ENCODE results near the gene FURIN.

The FURIN gene

DNA sequence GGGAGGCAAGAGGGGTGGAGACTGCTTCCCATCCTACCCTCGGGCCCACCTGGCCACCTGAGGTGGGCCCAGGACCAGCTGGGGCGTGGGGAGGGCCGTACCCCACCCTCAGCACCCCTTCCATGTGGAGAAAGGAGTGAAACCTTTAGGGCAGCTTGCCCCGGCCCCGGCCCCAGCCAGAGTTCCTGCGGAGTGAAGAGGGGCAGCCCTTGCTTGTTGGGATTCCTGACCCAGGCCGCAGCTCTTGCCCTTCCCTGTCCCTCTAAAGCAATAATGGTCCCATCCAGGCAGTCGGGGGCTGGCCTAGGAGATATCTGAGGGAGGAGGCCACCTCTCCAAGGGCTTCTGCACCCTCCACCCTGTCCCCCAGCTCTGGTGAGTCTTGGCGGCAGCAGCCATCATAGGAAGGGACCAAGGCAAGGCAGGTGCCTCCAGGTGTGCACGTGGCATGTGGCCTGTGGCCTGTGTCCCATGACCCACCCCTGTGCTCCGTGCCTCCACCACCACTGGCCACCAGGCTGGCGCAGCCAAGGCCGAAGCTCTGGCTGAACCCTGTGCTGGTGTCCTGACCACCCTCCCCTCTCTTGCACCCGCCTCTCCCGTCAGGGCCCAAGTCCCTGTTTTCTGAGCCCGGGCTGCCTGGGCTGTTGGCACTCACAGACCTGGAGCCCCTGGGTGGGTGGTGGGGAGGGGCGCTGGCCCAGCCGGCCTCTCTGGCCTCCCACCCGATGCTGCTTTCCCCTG is 13.8 kb downstream of the FURIN start:
- TF ChIP-seq, protein P1, sequence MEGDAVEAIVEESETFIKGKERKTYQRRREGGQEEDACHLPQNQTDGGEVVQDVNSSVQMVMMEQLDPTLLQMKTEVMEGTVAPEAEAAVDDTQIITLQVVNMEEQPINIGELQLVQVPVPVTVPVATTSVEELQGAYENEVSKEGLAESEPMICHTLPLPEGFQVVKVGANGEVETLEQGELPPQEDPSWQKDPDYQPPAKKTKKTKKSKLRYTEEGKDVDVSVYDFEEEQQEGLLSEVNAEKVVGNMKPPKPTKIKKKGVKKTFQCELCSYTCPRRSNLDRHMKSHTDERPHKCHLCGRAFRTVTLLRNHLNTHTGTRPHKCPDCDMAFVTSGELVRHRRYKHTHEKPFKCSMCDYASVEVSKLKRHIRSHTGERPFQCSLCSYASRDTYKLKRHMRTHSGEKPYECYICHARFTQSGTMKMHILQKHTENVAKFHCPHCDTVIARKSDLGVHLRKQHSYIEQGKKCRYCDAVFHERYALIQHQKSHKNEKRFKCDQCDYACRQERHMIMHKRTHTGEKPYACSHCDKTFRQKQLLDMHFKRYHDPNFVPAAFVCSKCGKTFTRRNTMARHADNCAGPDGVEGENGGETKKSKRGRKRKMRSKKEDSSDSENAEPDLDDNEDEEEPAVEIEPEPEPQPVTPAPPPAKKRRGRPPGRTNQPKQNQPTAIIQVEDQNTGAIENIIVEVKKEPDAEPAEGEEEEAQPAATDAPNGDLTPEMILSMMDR (IDR thresholded peaks at IDR 0.05; ENCODE audit: low read depth, low read length): no peak
- H3K27me3 ChIP-seq: no peaks in the 10 kb centered on the region
- H3K4me3 ChIP-seq (ENCODE audit: low read depth, low read length): no peak overlapping the region
- no peak for DNase-seq
- H3K9me3 ChIP-seq: no peaks in the 10 kb centered on the region
- no peaks in the 10 kb centered on the region for H3K4me1 ChIP-seq
- H3K36me3 ChIP-seq: peaks cover 11% of the 10 kb centered on the region

DNA sequence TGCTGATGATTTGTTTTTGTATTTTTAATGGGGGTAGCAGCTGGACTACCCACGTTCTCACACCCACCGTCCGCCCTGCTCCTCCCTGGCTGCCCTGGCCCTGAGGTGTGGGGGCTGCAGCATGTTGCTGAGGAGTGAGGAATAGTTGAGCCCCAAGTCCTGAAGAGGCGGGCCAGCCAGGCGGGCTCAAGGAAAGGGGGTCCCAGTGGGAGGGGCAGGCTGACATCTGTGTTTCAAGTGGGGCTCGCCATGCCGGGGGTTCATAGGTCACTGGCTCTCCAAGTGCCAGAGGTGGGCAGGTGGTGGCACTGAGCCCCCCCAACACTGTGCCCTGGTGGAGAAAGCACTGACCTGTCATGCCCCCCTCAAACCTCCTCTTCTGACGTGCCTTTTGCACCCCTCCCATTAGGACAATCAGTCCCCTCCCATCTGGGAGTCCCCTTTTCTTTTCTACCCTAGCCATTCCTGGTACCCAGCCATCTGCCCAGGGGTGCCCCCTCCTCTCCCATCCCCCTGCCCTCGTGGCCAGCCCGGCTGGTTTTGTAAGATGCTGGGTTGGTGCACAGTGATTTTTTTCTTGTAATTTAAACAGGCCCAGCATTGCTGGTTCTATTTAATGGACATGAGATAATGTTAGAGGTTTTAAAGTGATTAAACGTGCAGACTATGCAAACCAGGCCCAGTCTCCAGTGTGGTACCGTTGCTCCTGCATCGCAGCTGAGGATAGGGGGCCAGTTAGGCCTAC is 14.6 kb downstream of the FURIN start:
- Histone ChIP-seq H3K4me1 (no peaks in the 10 kb centered on the region), H3K4me3 (ENCODE audit: low read depth, low read length) (no peak overlapping the region), H3K36me3 (peaks cover 10% of the 10 kb centered on the region), H3K9me3 (no peaks in the 10 kb centered on the region), H3K27me3 (no peaks in the 10 kb centered on the region)
- DNase-seq: no peak
- TF ChIP-seq, protein P1 (IDR thresholded peaks at IDR 0.05; ENCODE audit: low read depth, low read length): no peak

DNA sequence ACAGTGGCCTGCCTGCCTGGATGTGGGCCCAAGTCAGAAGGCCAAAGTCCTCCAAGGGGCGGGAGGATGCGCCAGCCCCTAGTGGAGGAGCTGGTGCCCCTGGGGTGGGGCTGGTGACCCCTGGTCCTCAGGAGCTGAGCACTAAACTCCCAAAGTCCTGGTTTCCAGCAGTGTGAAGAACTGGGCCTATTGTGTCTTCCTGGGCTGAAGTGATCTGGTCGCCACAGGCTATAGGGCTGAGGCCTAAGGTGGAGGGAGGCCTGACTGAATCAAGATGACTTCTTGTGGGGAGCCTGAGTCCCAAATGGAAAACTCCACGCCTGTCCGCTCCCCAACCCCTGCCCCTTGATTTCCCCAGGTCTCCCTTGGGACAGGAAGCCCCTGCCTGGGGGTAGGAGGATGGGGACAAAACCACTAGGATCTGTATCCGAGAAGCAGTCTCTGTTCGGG is 15.2 kb downstream of the FURIN start:
- Histone ChIP-seq H3K4me3 (ENCODE audit: low read depth, low read length) (no peak overlapping the region), H3K4me1 (no peaks in the 10 kb centered on the region)

DNA sequence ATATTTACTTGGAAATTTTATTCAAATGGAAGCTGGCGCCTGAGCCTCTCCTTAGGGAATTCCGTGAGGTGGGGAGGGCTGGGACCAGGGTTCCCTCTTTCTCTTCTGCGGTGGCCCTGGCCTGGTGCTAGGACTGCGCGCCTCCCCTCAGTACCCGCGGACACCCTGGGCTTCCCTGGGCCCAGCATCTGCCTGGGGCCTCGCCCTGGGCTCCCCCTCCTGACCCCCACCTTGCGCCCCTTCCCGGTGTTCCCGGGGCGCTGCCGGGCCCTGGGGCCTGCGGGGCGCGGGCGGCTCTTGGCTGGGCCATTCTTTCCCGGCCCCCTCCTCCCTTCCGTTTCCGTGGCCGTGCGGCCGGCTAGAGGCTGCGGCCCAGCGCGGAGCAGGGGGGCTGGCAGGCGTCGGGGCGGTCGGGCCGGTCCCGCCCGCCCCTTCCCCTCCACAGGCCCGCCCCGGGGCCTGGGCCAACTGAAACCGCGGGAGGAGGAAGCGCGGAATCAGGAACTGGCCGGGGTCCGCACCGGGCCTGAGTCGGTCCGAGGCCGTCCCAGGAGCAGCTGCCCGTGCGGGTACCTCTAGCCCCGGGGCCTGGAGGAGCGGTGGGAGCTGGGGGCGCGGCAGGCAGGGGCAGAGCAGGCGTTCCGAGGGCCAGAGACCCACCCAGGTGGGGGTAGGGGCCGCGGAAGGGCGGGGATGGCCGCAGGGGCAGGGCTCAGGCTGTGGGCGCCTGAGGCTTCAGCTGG is 15.8 kb downstream of the FURIN start, which contains the start of gene FES:
TSS of gene FES (plus strand) at position 529 of the 743 bp plus-strand sequence. CDS start 542 bp downstream, outside the sequence.
- H3K4me3 ChIP-seq (ENCODE audit: low read depth, low read length): no peak within 1 kb of the TSS
- no peaks in the 10 kb centered on the region for H3K4me1 ChIP-seq
- no peaks in the 10 kb centered on the region for H3K27me3 ChIP-seq
- TF ChIP-seq, protein P1 (IDR thresholded peaks at IDR 0.05; ENCODE audit: low read depth, low read length): no peak
- H3K9me3 ChIP-seq: no peaks in the 10 kb centered on the region
- DNase-seq: no peak
- peaks cover 6% of the 10 kb centered on the region for H3K36me3 ChIP-seq

More for the DNA sequence above, 15.2 kb downstream of the FURIN start:
- Histone ChIP-seq H3K27me3 (no peaks in the 10 kb centered on the region), H3K36me3 (peaks cover 6% of the 10 kb centered on the region), H3K9me3 (no peaks in the 10 kb centered on the region)
- DNase-seq: no peak
- TF ChIP-seq, protein P1 (IDR thresholded peaks at IDR 0.05; ENCODE audit: low read depth, low read length): no peak

DNA sequence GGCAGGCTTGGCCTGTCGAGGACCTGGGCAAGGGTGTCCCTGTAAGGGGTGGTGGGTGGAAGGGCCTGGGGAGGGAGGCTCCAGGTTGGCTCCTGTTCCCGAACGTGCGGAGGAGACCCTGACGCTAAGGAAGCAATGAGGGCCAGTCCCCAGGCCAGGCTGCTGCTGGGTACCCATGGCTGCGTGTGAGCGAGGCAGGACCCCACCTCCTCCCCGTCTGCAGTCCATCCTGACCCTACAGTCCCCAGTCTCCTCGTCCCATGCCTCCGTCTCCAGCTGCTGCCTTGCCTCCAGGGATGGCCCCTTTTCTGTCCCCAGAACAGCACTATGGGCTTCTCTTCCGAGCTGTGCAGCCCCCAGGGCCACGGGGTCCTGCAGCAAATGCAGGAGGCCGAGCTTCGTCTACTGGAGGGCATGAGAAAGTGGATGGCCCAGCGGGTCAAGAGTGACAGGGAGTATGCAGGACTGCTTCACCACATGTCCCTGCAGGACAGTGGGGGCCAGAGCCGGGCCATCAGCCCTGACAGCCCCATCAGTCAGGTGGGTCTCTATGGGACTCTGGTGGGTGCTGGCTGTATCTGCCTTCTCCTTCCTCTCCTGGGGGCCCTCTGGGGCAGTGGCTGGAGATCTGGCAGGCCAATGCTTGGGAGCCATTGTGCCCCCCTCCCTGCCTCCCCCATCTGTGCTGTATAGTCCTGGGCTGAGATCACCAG is 16.5 kb downstream of the FURIN start:
- H3K4me1 ChIP-seq: no peaks in the 10 kb centered on the region

More for the DNA sequence above, 16.5 kb downstream of the FURIN start:
- no peaks in the 10 kb centered on the region for H3K27me3 ChIP-seq
- TF ChIP-seq, protein P1 (IDR thresholded peaks at IDR 0.05; ENCODE audit: low read depth, low read length): no peak
- peaks cover 2% of the 10 kb centered on the region for H3K36me3 ChIP-seq
- no peaks in the 10 kb centered on the region for H3K9me3 ChIP-seq
- no peak overlapping the region for H3K4me3 ChIP-seq (ENCODE audit: low read depth, low read length)
- no peak for DNase-seq

Measured in BE2C (cell line).